ENCODE results near the gene PRAMEF18.
"Not testable (repeated sequence)": the region's sequence is repeated elsewhere in the genome, so short reads cannot be mapped to it uniquely, and the experiment has no call there.

DNA sequence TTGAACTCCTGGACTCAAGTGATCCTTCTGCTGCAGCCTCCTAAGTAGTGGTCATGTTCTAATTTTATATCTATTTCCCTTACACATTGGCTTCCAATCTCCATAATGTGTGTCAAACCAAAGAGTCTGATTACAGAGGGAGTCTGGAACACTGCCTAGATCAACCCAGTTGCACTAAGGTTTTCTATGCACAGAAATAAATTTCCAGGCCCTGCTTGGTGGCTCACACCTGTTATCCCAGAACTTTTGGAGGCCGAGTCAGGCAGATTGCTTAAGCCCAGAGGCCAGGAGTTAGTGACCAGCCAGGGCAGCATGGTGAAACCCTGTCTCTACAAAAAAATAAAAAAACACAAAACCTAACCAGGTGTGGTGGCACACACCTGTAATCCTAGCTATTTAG is 8.1 kb upstream of the PRAMEF18 start:
- TF ChIP-seq, protein P1, sequence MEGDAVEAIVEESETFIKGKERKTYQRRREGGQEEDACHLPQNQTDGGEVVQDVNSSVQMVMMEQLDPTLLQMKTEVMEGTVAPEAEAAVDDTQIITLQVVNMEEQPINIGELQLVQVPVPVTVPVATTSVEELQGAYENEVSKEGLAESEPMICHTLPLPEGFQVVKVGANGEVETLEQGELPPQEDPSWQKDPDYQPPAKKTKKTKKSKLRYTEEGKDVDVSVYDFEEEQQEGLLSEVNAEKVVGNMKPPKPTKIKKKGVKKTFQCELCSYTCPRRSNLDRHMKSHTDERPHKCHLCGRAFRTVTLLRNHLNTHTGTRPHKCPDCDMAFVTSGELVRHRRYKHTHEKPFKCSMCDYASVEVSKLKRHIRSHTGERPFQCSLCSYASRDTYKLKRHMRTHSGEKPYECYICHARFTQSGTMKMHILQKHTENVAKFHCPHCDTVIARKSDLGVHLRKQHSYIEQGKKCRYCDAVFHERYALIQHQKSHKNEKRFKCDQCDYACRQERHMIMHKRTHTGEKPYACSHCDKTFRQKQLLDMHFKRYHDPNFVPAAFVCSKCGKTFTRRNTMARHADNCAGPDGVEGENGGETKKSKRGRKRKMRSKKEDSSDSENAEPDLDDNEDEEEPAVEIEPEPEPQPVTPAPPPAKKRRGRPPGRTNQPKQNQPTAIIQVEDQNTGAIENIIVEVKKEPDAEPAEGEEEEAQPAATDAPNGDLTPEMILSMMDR (IDR thresholded peaks at IDR 0.05), result not testable (repeated sequence)
- not testable (repeated sequence) for TF ChIP-seq POLR2A (IDR thresholded peaks at IDR 0.05)
